Measurements from ENCODE around the gene KLHL3. TPM values are rescaled to one million over a fixed set of nuclear protein-coding genes. Genes with fewer than 3 reads are reported as not detected.
A peak's percentile ranks its signal among the peaks of the same experiment; 100 is the strongest.

KLHL3 gene
- total and polyA plus RNA-seq, 12 donors: 12.4 to 37.4 (median 23.7) TPM

- no peak overlapping the region for H3K4me3 ChIP-seq
- DNase-seq (no peak), ATAC-seq (peak in 3 of 8 donors; percentile 42 to 60 (median 59))
- intact Hi-C loops (cut with DNase I): loop anchor here in 3 of 10 donors (10.0 kb wide), 3 partner anchors 261 to 291 kb away; no protein-coding TSS in a partner anchor
- TF ChIP-seq CTCF (IDR thresholded peaks at IDR 0.05): peak in 5 of 9 donors; percentile 17 to 43 (median 34)
- H3K9me3 ChIP-seq: no peaks in the 10 kb centered on the region
- H3K27me3 ChIP-seq: peaks cover 0 to 36% (median 0%) of the 10 kb centered on the region in 7 donors
- H3K27ac ChIP-seq: no peak overlapping the region
- H3K36me3 ChIP-seq: no peaks in the 10 kb centered on the region
- WGBS, 2 donors: 44 to 50% methylated on average over 4 of the region's 4 CpGs
- no peaks in the 10 kb centered on the region for H3K4me1 ChIP-seq
Measured at GRCh38 chr5:137605411-137605810, 130.5 kb downstream of the KLHL3 start.

- Histone ChIP-seq H3K36me3 (no peaks in the 10 kb centered on the region), H3K4me1 (no peaks in the 10 kb centered on the region), H3K27me3 (peaks cover 0 to 44% (median 0%) of the 10 kb centered on the region in 7 donors), H3K4me3 (no peak overlapping the region), H3K27ac (no peak overlapping the region), H3K9me3 (no peaks in the 10 kb centered on the region)
- TF ChIP-seq CTCF (IDR thresholded peaks at IDR 0.05): no peak
- WGBS, 2 donors: 51 to 56% methylated on average over 9 of the region's 9 CpGs
- intact Hi-C loops (cut with DNase I): loop anchor here in 4 of 10 donors (5.0 to 10.0 kb wide), 4 partner anchors 260 to 290 kb away; no protein-coding TSS in a partner anchor
- DNase-seq (no peak), ATAC-seq (no peak)
Measured at GRCh38 chr5:137604348-137605095, 131.4 kb downstream of the KLHL3 start.

GRCh38 chr5:137603891-137604290 is 132.0 kb downstream of the KLHL3 start:
- H3K4me1 ChIP-seq: no peaks in the 10 kb centered on the region
- peaks cover 0 to 47% (median 3%) of the 10 kb centered on the region in 7 donors for H3K27me3 ChIP-seq
- DNase-seq (no peak), ATAC-seq (no peak)
- H3K4me3 ChIP-seq: no peak overlapping the region
- WGBS, 2 donors: 92 to 96% methylated on average over 1 of the region's 1 CpG
- no peaks in the 10 kb centered on the region for H3K36me3 ChIP-seq
- no peak overlapping the region for H3K27ac ChIP-seq
- no peak for TF ChIP-seq CTCF (IDR thresholded peaks at IDR 0.05)
- H3K9me3 ChIP-seq: no peaks in the 10 kb centered on the region
- intact Hi-C loops (cut with DNase I): loop anchor here in 4 of 10 donors (5.0 to 10.0 kb wide), 4 partner anchors 259 to 289 kb away; no protein-coding TSS in a partner anchor

GRCh38 chr5:137603356-137603755 is 132.5 kb downstream of the KLHL3 start:
- ATAC-seq (no peak), DNase-seq (no peak)
- no peak overlapping the region for H3K4me3 ChIP-seq
- H3K9me3 ChIP-seq: no peaks in the 10 kb centered on the region
- H3K27ac ChIP-seq: no peak overlapping the region
- intact Hi-C loops (cut with DNase I): loop anchor here in 4 of 10 donors (5.0 to 10.0 kb wide), 4 partner anchors 259 to 289 kb away; no protein-coding TSS in a partner anchor
- TF ChIP-seq CTCF (IDR thresholded peaks at IDR 0.05): no peak
- 92% methylated on average over 6 of the region's 6 CpGs for WGBS, 2 donors
- H3K27me3 ChIP-seq: peaks cover 0 to 51% (median 4%) of the 10 kb centered on the region in 7 donors
- H3K4me1 ChIP-seq: no peaks in the 10 kb centered on the region
- no peaks in the 10 kb centered on the region for H3K36me3 ChIP-seq

Data from heart right ventricle (tissue), 16 donors.